CD14-positive monocyte (primary cell): ENCODE results near the gene TRAFD1. TPM values are rescaled to one million over a fixed set of nuclear protein-coding genes. Genes with fewer than 3 reads are reported as not detected.

Source experiments
- DNase-seq, 3 donors: peaks; one replicate each; pipeline ENCODE4 v3.0.0-alpha.2; 2011 to 2022
- H2AFZ ChIP-seq: 2 replicates; pipeline ENCODE4 v1.6.0; 2012; ENCODE audit warnings: mild to moderate bottlenecking, low read depth, low read length, inconsistent platforms; ENCODE audit not compliant: insufficient read depth, poor library complexity, severe bottlenecking
- H3K27ac ChIP-seq, 2 donors: 1 replicate in 1 of 2; 2 replicates in 1 of 2; pipeline ENCODE4 v1.5.1; 2012 to 2013; ENCODE audit warnings: low read length in 2 of 2, control low read depth in 1 of 2, inconsistent platforms in 1 of 2, low read depth in 1 of 2, mild to moderate bottlenecking in 1 of 2
- H3K27me3 ChIP-seq, 2 donors: one replicate each; pipeline versions ENCODE4 v1.6.0 to v1.6.1; 2011 to 2013; ENCODE audit warnings: low read length in 2 of 2; ENCODE audit not compliant: control insufficient read depth in 2 of 2, insufficient read depth in 2 of 2
- H3K36me3 ChIP-seq, 2 donors: replicated peaks in 1 of 2; 1 replicate in 1 of 2; 2 replicates in 1 of 2; pipeline versions ENCODE4 v1.5.1 to v1.6.1; 2012 to 2013; ENCODE audit warnings: low read length in 2 of 2, control low read depth in 1 of 2, inconsistent platforms in 1 of 2, mild to moderate bottlenecking in 1 of 2; ENCODE audit not compliant: insufficient read depth in 2 of 2, control insufficient read depth in 1 of 2
- H3K4me1 ChIP-seq, 2 donors: 1 replicate in 1 of 2; 2 replicates in 1 of 2; pipeline versions ENCODE4 v1.5.1 to v1.6.1; 2012 to 2013; ENCODE audit warnings: low read length in 2 of 2, control low read depth in 1 of 2, inconsistent platforms in 1 of 2, mild to moderate bottlenecking in 1 of 2, moderate library complexity in 1 of 2; ENCODE audit not compliant: insufficient read depth in 2 of 2, control insufficient read depth in 1 of 2
- H3K4me2 ChIP-seq: replicated peaks from 2 replicates; pipeline ENCODE3; 2012; ENCODE audit warnings: low read length, moderate library complexity, mild to moderate bottlenecking; ENCODE audit not compliant: poor library complexity, severe bottlenecking; ENCODE audit errors: extremely low read depth
- H3K4me3 ChIP-seq, 3 experiments: fragments of 200-600 bp in 1 of 3; sonication (generic) in 1 of 3; replicated peaks in 1 of 3; 1 replicate in 2 of 3; 2 replicates in 1 of 3; pipeline ENCODE4 v1.5.1; 2011 to 2013; ENCODE audit warnings: low read length in 3 of 3, mild to moderate bottlenecking in 3 of 3, control low read depth in 2 of 3, low read depth in 2 of 3, inconsistent platforms in 1 of 3, moderate library complexity in 1 of 3
- H3K79me2 ChIP-seq: 2 replicates; pipeline ENCODE4 v1.6.0; 2012; ENCODE audit warnings: mild to moderate bottlenecking, control low read depth, inconsistent platforms, low read length, moderate library complexity; ENCODE audit not compliant: insufficient read depth
- H3K9ac ChIP-seq: 2 replicates; pipeline ENCODE4 v1.6.0; 2017; ENCODE audit warnings: low read length, mild to moderate bottlenecking; ENCODE audit not compliant: insufficient read depth, poor library complexity, severe bottlenecking
- H3K9me3 ChIP-seq, 2 donors: replicated peaks in 1 of 2; 1 replicate in 1 of 2; 2 replicates in 1 of 2; pipeline versions ENCODE4 v1.5.1 to v1.6.1; 2012 to 2013; ENCODE audit warnings: low read length in 2 of 2, control low read depth in 1 of 2; ENCODE audit not compliant: control insufficient read depth in 1 of 2, insufficient read depth in 1 of 2
- H4K20me1 ChIP-seq: 2 replicates; pipeline ENCODE4 v1.6.0; 2012; ENCODE audit warnings: mild to moderate bottlenecking, low read length, control low read depth, moderate library complexity; ENCODE audit not compliant: insufficient read depth
- H3K27ac Mint-ChIP-seq, 7 donors: one replicate each; pipeline ENCODE4 v1.8.0; 2020; ENCODE audit warnings: mild to moderate bottlenecking in 7 of 7, mixed read lengths in 7 of 7, moderate library complexity in 6 of 7, inconsistent platforms in 2 of 7
- H3K27me3 Mint-ChIP-seq, 3 donors: one replicate each; pipeline ENCODE4 v1.8.0; 2021 to 2022; ENCODE audit warnings: low read depth in 3 of 3, mild to moderate bottlenecking in 3 of 3, mixed read lengths in 3 of 3, moderate library complexity in 3 of 3, inconsistent platforms in 1 of 3
- H3K36me3 Mint-ChIP-seq, 2 donors: one replicate each; pipeline ENCODE4 v1.8.0; 2020; ENCODE audit warnings: mixed read lengths in 2 of 2, inconsistent platforms in 1 of 2, mild to moderate bottlenecking in 1 of 2
- H3K4me1 Mint-ChIP-seq: one replicate; pipeline ENCODE4 v1.8.0; 2020; ENCODE audit warnings: mild to moderate bottlenecking, mixed read lengths
- H3K4me3 Mint-ChIP-seq, 2 donors: one replicate each; pipeline ENCODE4 v1.8.0; 2020; ENCODE audit warnings: mild to moderate bottlenecking in 2 of 2, mixed read lengths in 2 of 2, moderate library complexity in 1 of 2
- H3K9me3 Mint-ChIP-seq, 7 donors: one replicate each; pipeline ENCODE4 v1.8.0; 2020 to 2022; ENCODE audit warnings: mixed read lengths in 7 of 7, mild to moderate bottlenecking in 6 of 7, moderate library complexity in 6 of 7, inconsistent platforms in 2 of 7
- CTCF ChIP-seq: fragments of 200-600 bp; IDR thresholded peaks from one replicate; pipeline ENCODE4 v1.8.0; 2022; ENCODE audit warnings: antibody characterized with exemption, mild to moderate bottlenecking
- WGBS: methylation state at CpG from one replicate; pipeline ENCODE4 v1.1.5; 2013; ENCODE audit warnings: missing lambda C conversion rate; ENCODE audit not compliant: insufficient coverage; 5-methylcytosine and 5-hydroxymethylcytosine counted together
- intact Hi-C, 2 donors: fragments of 100-400 bp; cut with micrococcal nuclease; formaldehyde crosslinking; loops; one replicate each; pipeline versions ENCODE4 v1.15.0 to v1.15.1; 2023
- polyA plus RNA-seq, 3 donors: library from polyadenylated mRNA; depleted of rRNA in 1 of 3; unstranded in 2 of 3; stranded (reverse) in 1 of 3; fragments of 300-500 nt in 2 of 3; fragments of >200 nt in 1 of 3; fragmentation: Illumina TruSeq in 2 of 3; gene quantifications; 1 replicate in 2 of 3; 2 replicates in 1 of 3; pipeline ENCODE4 v1.2.3, GENCODE V29; 2012 to 2021

TRAFD1 gene
- polyA plus RNA-seq, 3 donors = 35.2 to 83.6 (median 82.3) TPM

GRCh38 chr12:112161711-112162110 lies 36.4 kb downstream of the TRAFD1 start:
- 93% methylated on average over 3 of the region's 9 CpGs for WGBS
- no peak for DNase-seq
- Mint-ChIP-seq H3K27ac (peak overlapping the region in 2 of 7 donors; percentile 33 to 52), H3K4me3 (no peak overlapping the region), H3K4me1 (no peaks in the 10 kb centered on the region), H3K36me3 (peaks cover 63 to 79% of the 10 kb centered on the region in 2 donors), H3K9me3 (peaks cover 3 to 15% (median 11%) of the 10 kb centered on the region in 7 donors), H3K27me3 (no peaks in the 10 kb centered on the region)
- Histone ChIP-seq H3K79me2 (no peaks in the 10 kb centered on the region), H3K36me3 (peaks cover 51 to 70% of the 10 kb centered on the region in 2 donors), H3K9me3 (peaks cover 5 to 10% of the 10 kb centered on the region in 2 donors), H3K27me3 (no peaks in the 10 kb centered on the region), H3K9ac (no peak overlapping the region), H3K4me3 (no peak overlapping the region), H4K20me1 (peaks cover 5% of the 10 kb centered on the region), H3K4me2 (no peak overlapping the region), H3K27ac (peak overlapping the region in 1 of 2 donors; percentile 51), H3K4me1 (no peaks in the 10 kb centered on the region), H2AFZ (no peak overlapping the region)
- intact Hi-C loops = no loop called here
- no peak for TF ChIP-seq CTCF

GRCh38 chr12:112162241-112162790 lies 37.0 kb downstream of the TRAFD1 start:
- H3K27me3 ChIP-seq = no peaks in the 10 kb centered on the region
- H3K4me3 ChIP-seq = no peak overlapping the region
- intact Hi-C loops = no loop called here
- DNase-seq = no peak
- H3K27me3 Mint-ChIP-seq = no peaks in the 10 kb centered on the region
- 97% methylated on average over 10 of the region's 12 CpGs for WGBS
- peaks cover 5% of the 10 kb centered on the region for H4K20me1 ChIP-seq
- peaks cover 57 to 74% of the 10 kb centered on the region in 2 donors for H3K36me3 Mint-ChIP-seq
- H3K4me1 ChIP-seq = no peaks in the 10 kb centered on the region
- peaks cover 3 to 15% (median 9%) of the 10 kb centered on the region in 7 donors for H3K9me3 Mint-ChIP-seq
- H3K9ac ChIP-seq = no peak overlapping the region
- peaks cover 5 to 10% of the 10 kb centered on the region in 2 donors for H3K9me3 ChIP-seq
- H3K4me3 Mint-ChIP-seq = no peak overlapping the region
- no peak overlapping the region for H3K27ac ChIP-seq
- H2AFZ ChIP-seq = no peak overlapping the region
- H3K27ac Mint-ChIP-seq = peak overlapping the region in 3 of 7 donors; percentile 15 to 50 (median 40)
- H3K4me1 Mint-ChIP-seq = no peaks in the 10 kb centered on the region
- peaks cover 53 to 64% of the 10 kb centered on the region in 2 donors for H3K36me3 ChIP-seq
- no peak overlapping the region for H3K4me2 ChIP-seq
- no peaks in the 10 kb centered on the region for H3K79me2 ChIP-seq
- no peak for TF ChIP-seq CTCF
